HG02938 (cell line): ENCODE results near the gene IP6K3.

Source experiments
- ATAC-seq: cut with Tn5 transposase; IDR thresholded peaks from one replicate; pipeline ENCODE4 v1.9.1; 2021; ENCODE audit warnings: mild to moderate bottlenecking, moderate library complexity; ENCODE audit not compliant: unreplicated experiment

IP6K3 gene

DNA sequence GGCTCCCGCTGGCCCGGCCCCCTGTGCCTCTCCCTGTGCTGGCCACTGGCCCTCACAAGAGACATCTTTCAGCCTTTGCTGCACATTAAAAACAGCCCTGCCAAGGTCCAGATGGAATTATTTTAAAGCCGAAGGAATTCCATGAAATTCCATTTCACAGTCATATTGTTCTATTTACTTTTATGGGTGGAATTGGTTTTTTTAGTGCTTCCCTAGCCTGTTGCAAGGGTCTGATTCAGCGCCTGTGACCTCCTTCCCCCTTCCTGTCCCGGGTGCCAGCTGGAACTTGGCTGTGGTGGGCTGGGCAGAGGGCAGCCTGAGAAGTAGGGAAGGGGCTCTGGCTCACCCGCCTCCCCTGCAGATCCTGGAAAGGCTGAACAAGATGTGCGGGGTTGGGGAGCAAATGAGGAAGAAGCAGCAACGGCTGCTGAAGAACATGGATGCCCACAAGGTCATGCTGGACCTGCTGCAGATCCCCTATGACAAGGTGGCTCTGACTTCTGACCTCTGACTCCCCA is 69.5 kb downstream of the IP6K3 start:
- ATAC-seq: no peak

DNA sequence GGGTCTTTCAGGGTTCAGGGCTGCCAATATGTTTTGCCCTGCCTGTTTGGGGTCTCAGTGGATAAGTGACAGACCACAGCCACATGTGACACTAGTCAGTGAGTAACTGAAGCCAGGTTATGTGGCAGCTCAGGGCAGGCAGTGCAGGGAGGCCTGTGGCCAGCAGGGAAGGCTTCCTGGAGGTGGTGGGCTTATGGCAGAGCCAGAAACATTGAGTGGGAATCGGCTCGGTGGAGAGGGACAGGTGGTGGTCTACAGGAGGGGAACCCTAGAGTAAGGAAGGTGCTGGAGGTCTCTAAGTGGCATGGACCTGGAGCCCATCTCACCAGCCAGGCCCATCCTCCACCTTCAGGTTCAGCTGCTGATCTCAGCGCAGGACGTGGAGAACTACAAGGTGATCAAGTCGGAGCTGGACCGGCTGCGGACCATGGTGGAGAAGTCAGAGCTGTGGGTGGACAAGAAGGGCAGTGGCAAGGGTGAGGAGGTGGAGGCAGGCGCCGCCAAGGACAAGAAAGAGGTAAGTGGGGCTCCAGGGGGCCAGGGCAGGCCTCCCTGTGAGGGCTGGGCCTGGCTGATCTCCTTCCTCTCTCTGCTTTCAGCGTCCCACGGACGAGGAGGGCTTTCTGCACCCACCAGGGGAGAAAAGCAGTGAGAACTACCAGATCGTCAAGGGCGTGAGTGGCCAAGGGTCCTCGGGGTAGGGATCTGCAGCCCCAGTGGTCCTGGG is 70.1 kb downstream of the IP6K3 start:
- ATAC-seq: no peak

- no peak for ATAC-seq
Measured at GRCh38 chr6:33675968-33676367, 70.7 kb downstream of the IP6K3 start.

DNA sequence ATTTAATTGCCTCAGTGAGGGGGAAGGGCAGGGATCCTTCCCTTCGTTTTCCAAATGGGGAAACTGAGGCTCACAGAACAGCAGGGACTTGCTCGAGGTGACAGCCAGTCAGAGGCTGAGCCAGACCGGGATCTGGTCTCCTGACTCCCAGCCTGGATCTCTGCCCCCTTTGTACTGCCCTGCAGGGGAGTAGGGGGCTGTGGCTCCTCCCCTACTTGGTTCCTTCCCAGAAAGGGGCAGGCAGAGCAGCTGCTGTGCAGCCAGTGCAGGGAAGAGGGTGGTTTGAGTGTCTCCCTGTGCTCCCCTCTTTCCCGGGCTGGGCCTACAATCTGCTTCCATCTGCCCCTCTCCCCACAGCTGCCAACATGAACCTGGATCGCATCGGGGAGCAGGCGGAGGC is 72.9 kb downstream of the IP6K3 start:
- no peak for ATAC-seq

DNA sequence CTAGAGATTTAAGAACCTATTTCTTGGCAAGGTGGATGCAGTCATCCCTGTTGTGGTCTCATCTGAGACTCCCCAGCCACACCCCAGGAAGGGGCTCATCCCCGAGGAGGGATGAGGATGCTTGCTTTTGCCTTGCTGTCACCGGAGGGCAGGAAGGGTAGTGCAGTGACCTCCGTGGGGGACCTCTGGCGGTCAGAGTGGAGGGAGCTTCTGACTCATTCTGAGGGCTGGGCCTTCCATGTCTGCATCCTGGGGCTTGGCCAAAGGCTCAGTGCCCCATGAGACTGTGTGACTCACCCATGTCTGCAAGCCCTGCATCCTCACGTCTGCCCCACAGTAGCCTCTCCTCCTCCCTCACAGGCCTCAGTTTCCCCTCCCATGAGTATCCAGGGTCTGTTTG is 73.9 kb downstream of the IP6K3 start:
- ATAC-seq: no peak

DNA sequence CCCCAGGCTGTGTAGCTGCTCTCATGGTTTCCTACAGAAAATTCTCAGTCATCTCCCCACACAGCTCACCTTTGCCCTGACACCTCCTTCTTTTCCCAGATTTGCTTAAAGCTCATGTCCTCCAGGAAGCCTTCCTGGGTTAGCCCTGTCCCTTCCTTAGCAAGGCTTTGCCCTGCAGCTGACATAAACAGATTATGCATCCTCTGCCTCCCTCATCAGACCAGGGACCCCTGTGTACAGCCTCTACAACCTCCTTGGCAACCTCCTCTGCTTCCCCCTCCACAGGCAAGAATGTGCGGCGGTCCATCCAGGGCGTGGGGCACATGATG is 75.0 kb downstream of the IP6K3 start:
- no peak for ATAC-seq
